BE2C (cell line): ENCODE results near the gene HELZ2.
"Not testable (repeated sequence)": the region's sequence is repeated elsewhere in the genome, so short reads cannot be mapped to it uniquely, and the experiment has no call there.

ENCODE experiments used
- DNase-seq: peaks from one replicate; pipeline ENCODE4 v3.0.0-alpha.2; 2020
- H3K27me3 ChIP-seq: fragments of 250-450 bp; sonication (Bioruptor Pico); 2 replicates; pipeline ENCODE4 v1.5.1; 2020; ENCODE audit warnings: mild to moderate bottlenecking
- H3K36me3 ChIP-seq: fragments of 250-450 bp; sonication (Bioruptor Pico); 2 replicates; pipeline ENCODE4 v1.5.1; 2020; ENCODE audit warnings: mild to moderate bottlenecking
- H3K4me1 ChIP-seq: fragments of 250-450 bp; sonication (Bioruptor Pico); 2 replicates; pipeline ENCODE4 v1.5.1; 2020
- H3K4me3 ChIP-seq: 2 replicates; pipeline ENCODE4 v1.5.1; 2011; ENCODE audit warnings: low read depth, low read length
- H3K9me3 ChIP-seq: fragments of 250-450 bp; sonication (Bioruptor Pico); 2 replicates; pipeline ENCODE4 v1.5.1; 2020
- TF ChIP-seq, protein P1 (sequence below): IDR thresholded peaks from 2 replicates; pipeline ENCODE4 v1.5.1; 2012; ENCODE audit warnings: mild to moderate bottlenecking, low read depth, low read length

The HELZ2 gene

DNA sequence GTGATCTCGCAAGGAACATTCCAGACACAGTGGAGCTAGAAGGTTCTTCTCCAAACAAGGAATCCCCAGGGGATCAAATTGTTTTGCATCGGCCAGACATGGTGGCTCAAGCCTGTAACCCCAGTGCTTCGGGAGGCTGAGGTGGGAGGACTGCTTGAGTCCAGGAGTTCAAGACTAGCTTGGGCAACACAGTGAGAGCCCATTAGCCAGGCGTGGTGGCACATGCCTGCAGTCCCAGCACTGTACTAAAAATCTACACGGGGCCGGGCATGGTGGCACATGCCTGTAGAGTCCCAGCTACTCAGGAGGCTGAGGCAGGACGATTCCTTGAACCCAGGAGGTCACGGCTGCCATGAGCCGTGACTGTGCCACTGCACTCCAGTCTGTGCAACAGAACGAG, 37.6 kb upstream of the HELZ2 start:
- Histone ChIP-seq H3K4me3 (no peak overlapping the region), H3K9me3 (no peaks in the 10 kb centered on the region), H3K27me3 (no peaks in the 10 kb centered on the region), H3K4me1 (no peaks in the 10 kb centered on the region), H3K36me3 (peaks cover 17% of the 10 kb centered on the region; the same call in 1 of the 2 replicates)
- DNase-seq: peak; percentile 1
- TF ChIP-seq, protein P1, sequence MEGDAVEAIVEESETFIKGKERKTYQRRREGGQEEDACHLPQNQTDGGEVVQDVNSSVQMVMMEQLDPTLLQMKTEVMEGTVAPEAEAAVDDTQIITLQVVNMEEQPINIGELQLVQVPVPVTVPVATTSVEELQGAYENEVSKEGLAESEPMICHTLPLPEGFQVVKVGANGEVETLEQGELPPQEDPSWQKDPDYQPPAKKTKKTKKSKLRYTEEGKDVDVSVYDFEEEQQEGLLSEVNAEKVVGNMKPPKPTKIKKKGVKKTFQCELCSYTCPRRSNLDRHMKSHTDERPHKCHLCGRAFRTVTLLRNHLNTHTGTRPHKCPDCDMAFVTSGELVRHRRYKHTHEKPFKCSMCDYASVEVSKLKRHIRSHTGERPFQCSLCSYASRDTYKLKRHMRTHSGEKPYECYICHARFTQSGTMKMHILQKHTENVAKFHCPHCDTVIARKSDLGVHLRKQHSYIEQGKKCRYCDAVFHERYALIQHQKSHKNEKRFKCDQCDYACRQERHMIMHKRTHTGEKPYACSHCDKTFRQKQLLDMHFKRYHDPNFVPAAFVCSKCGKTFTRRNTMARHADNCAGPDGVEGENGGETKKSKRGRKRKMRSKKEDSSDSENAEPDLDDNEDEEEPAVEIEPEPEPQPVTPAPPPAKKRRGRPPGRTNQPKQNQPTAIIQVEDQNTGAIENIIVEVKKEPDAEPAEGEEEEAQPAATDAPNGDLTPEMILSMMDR: no peak

DNA sequence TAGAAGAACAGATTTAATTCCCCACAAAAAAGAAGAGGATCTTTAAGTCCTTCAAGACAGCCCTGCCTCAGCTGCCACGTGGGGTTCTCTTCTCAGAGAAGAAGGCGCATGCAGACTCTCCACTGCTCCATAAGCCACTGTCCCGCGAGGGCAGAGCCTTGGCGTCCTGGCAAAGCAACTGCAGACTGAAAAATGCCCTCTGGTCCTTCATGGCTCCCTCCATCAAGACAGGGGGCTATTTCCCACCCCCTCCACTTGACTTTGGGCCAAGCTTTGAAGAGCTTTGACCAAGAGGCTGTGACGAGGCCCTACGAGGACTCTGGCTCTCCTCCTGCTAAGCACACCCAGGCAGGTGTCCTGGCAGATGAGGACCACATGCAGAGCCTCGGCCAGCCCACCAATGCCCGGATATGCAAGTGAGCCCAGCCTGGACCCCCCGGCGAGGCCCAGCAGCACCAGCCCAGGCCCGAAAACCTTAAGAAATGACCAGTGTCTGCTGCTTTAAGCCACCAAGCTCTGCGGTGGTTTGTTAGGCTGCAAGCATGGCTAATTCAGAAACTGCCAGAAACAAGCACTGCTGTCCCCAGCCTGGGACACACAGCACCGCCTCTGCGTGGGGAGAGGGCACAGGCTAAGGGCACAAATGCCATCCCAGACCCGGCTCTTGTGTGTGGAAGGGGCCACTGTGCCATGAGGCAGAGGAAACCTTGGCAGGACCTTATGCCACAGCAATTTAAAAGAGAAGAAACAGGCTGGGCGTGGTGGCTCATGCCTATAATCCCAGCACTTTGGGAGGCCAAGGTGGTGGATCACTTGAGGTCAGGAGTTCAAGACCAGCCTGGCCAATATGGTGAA, 36.8 kb upstream of the HELZ2 start:
- H3K4me3 ChIP-seq: no peak overlapping the region
- no peaks in the 10 kb centered on the region for H3K27me3 ChIP-seq
- H3K36me3 ChIP-seq: peaks cover 17% of the 10 kb centered on the region; the same call in 1 of the 2 replicates
- no peak for DNase-seq
- H3K9me3 ChIP-seq: no peaks in the 10 kb centered on the region
- TF ChIP-seq, protein P1: no peak
- H3K4me1 ChIP-seq: no peaks in the 10 kb centered on the region

DNA sequence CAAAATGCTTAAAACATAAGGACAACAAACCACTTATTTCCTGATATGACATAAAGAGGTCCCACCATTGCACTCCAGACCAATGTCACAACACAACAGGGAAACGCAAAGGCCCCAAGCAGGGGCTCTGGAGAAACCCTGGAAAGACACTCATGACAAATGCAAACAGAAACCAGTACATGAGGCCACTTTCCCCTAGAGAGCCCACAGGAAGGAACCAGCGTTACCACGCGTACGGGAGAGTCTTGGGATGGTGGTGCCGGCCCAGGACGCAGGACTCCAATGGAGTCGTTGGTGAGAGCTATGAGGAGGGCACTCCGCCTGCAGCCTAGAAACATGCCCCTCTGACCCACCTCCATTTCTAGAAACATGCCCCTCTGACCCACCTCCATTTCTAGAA, 32.6 kb upstream of the HELZ2 start:
- DNase-seq: no peak
- no peaks in the 10 kb centered on the region for H3K9me3 ChIP-seq
- TF ChIP-seq, protein P1: no peak
- no peak overlapping the region for H3K4me3 ChIP-seq
- H3K36me3 ChIP-seq: peaks cover 15% of the 10 kb centered on the region
- no peaks in the 10 kb centered on the region for H3K4me1 ChIP-seq
- no peaks in the 10 kb centered on the region for H3K27me3 ChIP-seq

DNA sequence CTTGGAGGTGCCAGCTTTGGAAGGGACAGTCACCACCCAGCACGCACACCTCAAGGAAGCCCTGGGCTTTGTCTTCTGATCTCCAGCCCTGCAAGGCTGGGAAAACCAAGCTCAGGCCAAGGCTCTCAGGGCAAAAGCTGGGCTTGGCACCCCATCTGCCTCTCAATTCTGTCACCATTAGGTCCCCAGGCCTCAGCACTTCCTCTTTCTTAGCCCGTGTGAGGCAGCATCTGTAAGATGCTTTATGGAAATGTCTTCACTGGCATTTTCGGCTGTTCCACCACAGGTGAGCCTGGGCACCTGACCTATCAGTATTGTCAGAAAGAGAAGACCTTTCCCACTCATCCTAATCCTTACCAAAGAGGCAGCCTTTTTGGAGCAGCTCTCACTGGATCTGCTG, 28.3 kb upstream of the HELZ2 start:
- no peak for DNase-seq
- Histone ChIP-seq H3K9me3 (no peaks in the 10 kb centered on the region), H3K36me3 (peaks cover 38% of the 10 kb centered on the region), H3K4me1 (no peaks in the 10 kb centered on the region), H3K4me3 (no peak overlapping the region), H3K27me3 (no peaks in the 10 kb centered on the region)
- TF ChIP-seq, protein P1: no peak

DNA sequence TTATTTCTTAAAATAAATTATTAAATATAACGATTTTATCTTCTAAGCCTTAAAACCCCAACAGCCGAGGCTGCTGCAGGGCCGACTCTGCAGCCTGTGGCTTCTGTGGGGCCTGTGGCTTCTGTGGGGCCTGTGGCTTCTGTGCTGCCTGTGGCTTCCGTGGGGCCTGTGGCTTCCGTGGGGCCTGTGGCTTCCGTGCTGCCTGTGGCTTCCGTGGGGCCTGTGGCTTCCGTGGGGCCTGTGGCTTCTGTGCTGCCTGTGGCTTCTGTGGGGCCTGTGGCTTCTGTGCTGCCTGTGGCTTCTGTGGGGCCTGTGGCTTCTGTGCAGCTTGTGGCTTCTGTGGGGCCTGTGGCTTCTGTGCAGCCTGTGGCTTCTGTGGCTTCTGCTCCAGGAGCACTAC, 27.6 kb upstream of the HELZ2 start:
- not testable (repeated sequence) for H3K9me3 ChIP-seq, DNase-seq, H3K4me1 ChIP-seq, H3K27me3 ChIP-seq, H3K4me3 ChIP-seq
- peaks cover 38% of the 10 kb centered on the region for H3K36me3 ChIP-seq

DNA sequence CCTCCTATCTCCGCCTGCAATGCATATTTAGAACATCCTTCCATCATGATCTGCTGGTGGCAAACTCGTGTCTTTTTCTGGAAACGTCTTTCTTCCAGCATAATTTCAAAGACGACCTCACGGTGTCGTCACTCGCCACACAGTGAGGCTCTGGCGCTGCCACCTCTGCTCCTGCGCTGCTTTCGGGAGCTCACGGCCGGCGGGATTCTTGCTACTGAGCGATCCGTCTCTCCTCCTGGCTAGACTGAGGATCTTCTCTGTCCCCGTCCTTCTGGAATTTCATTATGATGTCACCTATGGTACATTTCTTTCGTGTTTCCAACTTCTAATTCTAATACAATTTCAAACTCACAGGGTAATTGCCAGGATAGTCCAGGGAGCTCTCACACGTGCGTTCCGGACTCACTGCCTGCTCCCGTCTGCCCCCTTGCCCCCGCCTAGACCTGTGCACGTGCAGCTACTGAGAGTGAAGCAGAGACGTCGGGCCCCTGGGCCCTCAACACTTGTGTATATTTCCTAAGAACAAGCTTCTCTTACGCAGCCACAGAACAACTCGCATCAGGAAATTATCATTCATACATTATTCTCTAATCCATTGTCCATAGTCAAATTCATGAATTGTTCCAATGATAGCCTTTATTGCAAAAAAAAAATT, 25.5 kb upstream of the HELZ2 start:
- TF ChIP-seq, protein P1: no peak
- DNase-seq: no peak
- Histone ChIP-seq H3K9me3 (no peaks in the 10 kb centered on the region), H3K4me1 (no peaks in the 10 kb centered on the region), H3K36me3 (peaks cover 52% of the 10 kb centered on the region), H3K4me3 (no peak overlapping the region), H3K27me3 (no peaks in the 10 kb centered on the region)
